ENCODE results near the gene LGALS1.
A peak's percentile ranks its signal among the peaks of the same experiment; 100 is the strongest.

The LGALS1 gene

GRCh38 chr22:37672206-37672919, 3.1 kb upstream of the LGALS1 start:
- H3K36me3 ChIP-seq (ENCODE audit: control insufficient read depth, insufficient read depth, low read length) = no peaks in the 10 kb centered on the region; the same call in 1 of the 2 replicates
- H3K27me3 ChIP-seq (replicated peaks; ENCODE audit: control insufficient read depth, insufficient read depth, low read length) = no peaks in the 10 kb centered on the region
- DNase-seq (ENCODE audit: extremely low read depth, insufficient read length) = no peak
- no peak overlapping the region for H3K4me3 ChIP-seq (replicated peaks; ENCODE audit: low read depth, low read length)
- no peak for TF ChIP-seq CTCF (IDR thresholded peaks at IDR 0.05; ENCODE audit: insufficient read depth, low read length, poor library complexity, severe bottlenecking)

GRCh38 chr22:37672920-37673455, 2.4 kb upstream of the LGALS1 start:
- peaks cover 1% of the 10 kb centered on the region; the same call in 1 of the 2 replicates for H3K36me3 ChIP-seq (ENCODE audit: control insufficient read depth, insufficient read depth, low read length)
- no peak for DNase-seq (ENCODE audit: extremely low read depth, insufficient read length)

GRCh38 chr22:37674248-37674647, 1.2 kb upstream of the LGALS1 start:
- Histone ChIP-seq H3K27me3 (replicated peaks; ENCODE audit: control insufficient read depth, insufficient read depth, low read length) (no peaks in the 10 kb centered on the region), H3K4me3 (replicated peaks; ENCODE audit: low read depth, low read length) (no peak overlapping the region), H3K36me3 (ENCODE audit: control insufficient read depth, insufficient read depth, low read length) (peaks cover 5% of the 10 kb centered on the region)
- TF ChIP-seq CTCF (IDR thresholded peaks at IDR 0.05; ENCODE audit: insufficient read depth, low read length, poor library complexity, severe bottlenecking) = no peak
- DNase-seq (ENCODE audit: extremely low read depth, insufficient read length) = no peak

More at GRCh38 chr22:37672920-37673455, 2.4 kb upstream of the LGALS1 start:
- Histone ChIP-seq H3K4me3 (replicated peaks; ENCODE audit: low read depth, low read length) (no peak overlapping the region), H3K27me3 (replicated peaks; ENCODE audit: control insufficient read depth, insufficient read depth, low read length) (no peaks in the 10 kb centered on the region)
- no peak for TF ChIP-seq CTCF (IDR thresholded peaks at IDR 0.05; ENCODE audit: insufficient read depth, low read length, poor library complexity, severe bottlenecking)

GRCh38 chr22:37675930-37676735, 697 bp downstream of the LGALS1 start:
- H3K4me3 ChIP-seq (replicated peaks; ENCODE audit: low read depth, low read length) = peak overlapping the region; percentile 84
- DNase-seq (ENCODE audit: extremely low read depth, insufficient read length) = no peak
- H3K36me3 ChIP-seq (ENCODE audit: control insufficient read depth, insufficient read depth, low read length) = peaks cover 10% of the 10 kb centered on the region
- no peaks in the 10 kb centered on the region for H3K27me3 ChIP-seq (replicated peaks; ENCODE audit: control insufficient read depth, insufficient read depth, low read length)
- TF ChIP-seq CTCF (IDR thresholded peaks at IDR 0.05; ENCODE audit: insufficient read depth, low read length, poor library complexity, severe bottlenecking) = no peak

GRCh38 chr22:37676736-37677492, 1.5 kb downstream of the LGALS1 start:
- no peaks in the 10 kb centered on the region for H3K27me3 ChIP-seq (replicated peaks; ENCODE audit: control insufficient read depth, insufficient read depth, low read length)
- DNase-seq (ENCODE audit: extremely low read depth, insufficient read length) = peak; percentile 93
- peaks cover 10% of the 10 kb centered on the region for H3K36me3 ChIP-seq (ENCODE audit: control insufficient read depth, insufficient read depth, low read length)
- H3K4me3 ChIP-seq (replicated peaks; ENCODE audit: low read depth, low read length) = peak overlapping the region; percentile 84
- no peak for TF ChIP-seq CTCF (IDR thresholded peaks at IDR 0.05; ENCODE audit: insufficient read depth, low read length, poor library complexity, severe bottlenecking)
